ENCODE results near the gene FAM25A.
A peak's percentile ranks its signal among the peaks of the same experiment; 100 is the strongest.
"Not testable (repeated sequence)": the region's sequence is repeated elsewhere in the genome, so short reads cannot be mapped to it uniquely, and the experiment has no call there.

The FAM25A gene

DNA sequence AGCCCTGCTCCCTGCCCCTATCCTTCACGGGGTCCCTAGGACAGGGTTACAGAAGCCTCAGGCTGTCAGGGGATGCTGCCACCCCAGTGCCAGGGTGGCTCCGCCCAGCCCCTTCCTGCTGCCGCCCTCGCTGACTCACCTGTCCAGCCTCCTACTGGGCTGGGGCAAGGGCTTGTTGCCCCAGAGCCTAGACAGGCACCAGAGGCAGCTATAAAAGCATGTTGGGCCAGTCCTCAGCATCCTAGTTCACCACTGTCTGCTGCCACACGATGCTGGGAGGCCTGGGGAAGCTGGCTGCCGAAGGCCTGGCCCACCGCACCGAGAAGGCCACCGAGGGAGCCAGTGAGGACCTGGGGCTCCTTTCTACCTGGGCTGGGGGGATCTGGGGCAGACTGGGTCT lies at the start of gene FAM25A:
Gene FAM25A, plus strand, starts transcription at position 239 of the 400 bp plus-strand sequence. Its CDS starts 31 bp downstream, at position 270.
- not testable (repeated sequence) for DNase-seq (ENCODE audit: low read depth)

GRCh38 chr10:86970982-86971231 lies 49.2 kb upstream of the FAM25A start:
- no peak for DNase-seq (ENCODE audit: low read depth)

DNA sequence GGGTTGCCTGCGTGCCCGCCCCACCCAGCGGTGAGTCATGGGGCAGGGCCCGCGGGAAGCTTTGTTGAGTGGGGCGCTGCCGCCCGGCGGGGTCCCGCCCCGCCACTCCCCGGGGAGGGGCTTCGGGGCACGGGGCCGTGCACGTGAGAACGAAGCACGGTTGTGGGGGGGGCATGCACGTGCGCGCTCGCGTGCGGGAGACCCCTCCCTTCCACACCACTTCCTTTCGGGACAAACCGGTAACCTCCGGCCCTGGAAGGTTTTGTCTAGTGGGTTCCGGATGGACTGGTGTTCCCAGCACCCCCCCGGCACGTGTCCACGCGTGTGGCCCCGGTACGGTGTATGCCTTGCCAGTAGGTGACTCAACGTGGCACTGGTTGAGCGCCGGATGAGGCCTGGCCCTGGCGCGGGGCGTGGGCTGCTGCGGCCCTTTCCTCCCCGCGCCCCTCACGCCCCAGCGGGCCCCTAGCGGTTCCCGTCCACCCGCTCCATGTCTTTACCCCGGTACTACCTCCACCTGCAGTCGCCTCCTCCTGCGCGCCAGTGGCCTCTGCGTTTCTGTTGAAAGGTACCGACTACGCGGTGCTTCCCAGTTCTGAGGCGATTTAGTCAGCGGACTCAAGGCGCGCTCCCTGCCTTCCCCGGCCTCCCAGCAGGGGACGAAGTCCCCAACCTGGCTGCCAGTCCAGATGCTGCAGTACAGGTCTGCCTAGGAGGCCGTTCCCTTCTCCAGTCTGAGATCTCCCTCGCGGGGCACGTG lies 48.7 kb upstream of the FAM25A start:
- DNase-seq (ENCODE audit: low read depth), result peak; percentile 83

GRCh38 chr10:86972613-86973380 lies 47.3 kb upstream of the FAM25A start:
- no peak for DNase-seq (ENCODE audit: low read depth)

DNA sequence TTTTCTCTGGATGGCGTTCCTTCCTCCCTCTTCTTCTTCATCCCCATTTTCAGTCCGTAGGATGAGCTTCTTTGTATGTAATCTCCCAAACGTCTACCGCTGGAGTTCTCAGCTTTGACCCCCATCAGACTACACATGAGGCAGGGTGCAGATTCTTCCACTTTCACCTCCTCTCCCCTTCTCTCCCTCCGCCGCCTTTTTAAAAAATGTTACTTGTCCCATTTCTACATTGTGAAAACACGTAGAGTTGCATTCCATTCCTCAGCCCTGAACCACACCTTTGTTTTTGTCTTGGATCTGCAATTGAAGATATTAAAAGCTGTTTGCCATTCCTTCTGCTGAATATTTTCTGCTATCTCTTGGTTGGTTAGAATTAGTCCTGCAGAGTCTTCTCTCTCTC lies 45.6 kb upstream of the FAM25A start:
- DNase-seq (ENCODE audit: low read depth), result no peak

DNA sequence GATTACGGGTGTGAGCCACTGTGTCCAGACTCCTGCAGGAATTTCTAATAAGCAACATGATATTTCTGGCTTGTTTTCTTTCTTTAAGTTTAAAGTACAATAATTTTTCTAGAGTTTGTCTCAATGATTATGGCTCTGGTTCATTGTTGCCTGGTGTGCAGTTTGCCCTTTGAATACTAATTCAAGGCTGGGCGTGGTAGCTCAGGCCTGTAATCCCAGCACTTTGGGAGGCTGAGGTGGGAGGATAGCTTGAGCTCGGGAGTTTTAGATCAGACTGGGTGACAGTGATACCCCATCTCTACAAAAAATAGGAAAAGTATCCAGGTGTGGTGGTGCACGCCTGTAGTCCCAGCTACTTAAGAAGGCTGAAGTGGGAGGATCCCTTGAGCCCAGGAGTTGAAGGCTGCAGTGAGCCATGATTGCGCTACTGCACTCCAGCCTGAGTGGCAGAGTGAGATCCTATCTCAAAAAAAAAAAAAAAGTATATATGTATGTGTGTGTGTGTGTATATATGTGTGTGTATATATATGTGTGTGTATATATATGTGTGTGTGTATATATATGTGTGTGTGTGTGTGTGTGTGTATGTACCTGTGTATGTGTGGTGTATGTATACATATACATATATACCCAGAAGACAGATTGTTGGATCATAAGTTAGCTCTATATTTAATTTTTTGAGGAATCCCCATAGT lies 43.6 kb upstream of the FAM25A start:
- no peak for DNase-seq (ENCODE audit: low read depth)

GRCh38 chr10:86978457-86978856 lies 41.6 kb upstream of the FAM25A start:
- DNase-seq (ENCODE audit: low read depth), result not testable (repeated sequence)

DNA sequence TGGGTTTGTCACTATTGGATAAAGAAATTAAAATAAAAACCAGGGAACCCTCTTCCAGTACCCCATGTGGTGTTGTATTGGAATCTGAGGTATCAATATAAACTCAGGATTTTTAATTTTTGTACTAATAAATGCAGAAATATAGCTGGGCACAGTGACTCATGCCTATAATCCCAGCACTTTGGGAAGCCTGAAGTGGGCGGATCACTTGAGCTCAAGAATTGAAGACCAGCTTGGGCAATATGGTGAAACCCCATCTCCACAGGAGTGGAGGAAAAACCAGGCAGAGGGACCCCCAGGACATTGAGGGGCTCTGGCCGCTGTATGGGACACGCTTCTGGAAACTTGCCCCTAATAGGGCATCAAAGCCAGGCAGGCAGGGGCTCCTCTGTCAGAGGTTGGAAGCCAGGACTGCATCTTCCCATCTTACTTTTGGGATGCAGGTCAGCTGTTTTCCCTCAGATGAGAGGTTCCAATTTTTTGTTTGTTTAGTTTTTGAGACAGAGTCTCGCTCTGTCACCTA lies 40.7 kb upstream of the FAM25A start:
- DNase-seq (ENCODE audit: low read depth), result no peak

- DNase-seq (ENCODE audit: low read depth), result no peak
Observed at GRCh38 chr10:86979977-86980448, 40.1 kb upstream of the FAM25A start.

DNA sequence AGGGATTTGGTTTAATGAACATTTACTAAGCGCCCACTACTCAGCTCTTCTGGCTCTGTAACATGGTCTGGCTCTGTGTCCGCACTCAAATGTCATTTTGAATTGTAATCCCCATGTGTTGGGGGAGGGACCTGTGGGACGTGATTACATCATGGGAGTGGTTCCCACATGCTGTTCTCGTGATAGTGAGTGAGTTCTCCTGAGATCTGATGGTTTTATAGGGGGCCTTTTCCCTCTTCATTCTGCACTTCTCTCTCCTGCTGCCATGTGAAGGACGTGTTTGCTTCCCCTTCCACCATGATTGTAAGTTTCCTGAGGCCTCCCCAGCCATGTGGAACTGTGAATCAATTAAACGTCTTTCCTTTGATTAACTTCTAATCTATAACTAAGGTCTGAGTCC lies 39.1 kb upstream of the FAM25A start:
- DNase-seq (ENCODE audit: low read depth), result not testable (repeated sequence)

GRCh38 chr10:86981716-86982115 lies 38.4 kb upstream of the FAM25A start:
- no peak for DNase-seq (ENCODE audit: low read depth)

- not testable (repeated sequence) for DNase-seq (ENCODE audit: low read depth)
Observed at GRCh38 chr10:86984498-86984897, 35.6 kb upstream of the FAM25A start.

- DNase-seq (ENCODE audit: low read depth), result no peak
Observed at GRCh38 chr10:86988520-86988919, 31.6 kb upstream of the FAM25A start.

GRCh38 chr10:86991362-86991761 lies 28.7 kb upstream of the FAM25A start:
- not testable (repeated sequence) for DNase-seq (ENCODE audit: low read depth)

- no peak for DNase-seq (ENCODE audit: low read depth)
Observed at GRCh38 chr10:86992456-86992855, 27.6 kb upstream of the FAM25A start.

- DNase-seq (ENCODE audit: low read depth), result no peak
Observed at GRCh38 chr10:86992929-86993328, 27.2 kb upstream of the FAM25A start.

DNA sequence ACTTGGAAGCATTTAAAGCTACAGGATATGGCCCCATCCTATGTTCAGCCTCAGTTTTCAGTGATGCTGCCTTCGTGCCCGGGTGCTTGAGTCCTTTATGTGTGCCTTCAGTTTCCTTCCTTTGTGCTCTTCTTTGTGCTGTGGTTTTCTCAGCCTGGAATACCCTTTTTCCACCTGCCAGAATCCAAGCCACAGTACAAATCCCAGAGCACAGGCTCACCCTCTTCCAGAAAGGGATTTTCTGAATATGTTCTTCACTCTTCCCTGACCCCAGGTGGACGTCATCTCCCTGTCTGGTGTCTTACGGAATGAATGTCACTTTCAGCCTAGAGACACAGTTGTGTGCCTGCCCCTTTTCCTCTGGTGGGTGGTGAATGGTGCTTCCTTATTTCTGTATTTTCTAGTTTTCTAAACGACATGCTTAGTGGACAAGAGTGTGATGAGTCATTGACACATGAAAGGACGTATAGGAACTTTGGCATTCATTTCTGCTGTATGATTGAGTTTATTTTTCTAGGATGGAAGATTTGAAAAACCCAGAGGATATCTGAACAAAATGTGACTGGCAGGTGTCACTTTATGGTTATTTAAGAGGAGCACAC lies 20.2 kb upstream of the FAM25A start:
- DNase-seq (ENCODE audit: low read depth), result not testable (repeated sequence)

DNA sequence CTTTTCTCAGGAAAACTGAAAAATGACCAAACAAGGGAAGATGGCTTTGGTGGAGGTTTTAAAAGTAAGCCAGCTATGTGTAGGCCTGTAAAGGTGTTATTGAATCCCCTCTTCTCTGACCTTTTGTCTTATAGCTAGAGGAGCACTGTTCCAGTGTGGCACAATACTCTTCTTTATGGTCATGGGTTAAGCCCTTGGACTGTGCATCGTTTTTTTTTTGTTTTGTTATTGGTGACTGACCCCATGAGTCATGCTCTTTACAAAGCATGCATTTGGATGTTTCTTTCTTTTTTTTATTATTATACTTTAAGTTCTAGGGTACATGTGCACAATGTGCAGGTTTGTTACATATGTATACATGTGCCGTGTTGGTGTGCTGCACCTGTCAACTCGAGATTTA lies 19.6 kb upstream of the FAM25A start:
- no peak for DNase-seq (ENCODE audit: low read depth)

DNA sequence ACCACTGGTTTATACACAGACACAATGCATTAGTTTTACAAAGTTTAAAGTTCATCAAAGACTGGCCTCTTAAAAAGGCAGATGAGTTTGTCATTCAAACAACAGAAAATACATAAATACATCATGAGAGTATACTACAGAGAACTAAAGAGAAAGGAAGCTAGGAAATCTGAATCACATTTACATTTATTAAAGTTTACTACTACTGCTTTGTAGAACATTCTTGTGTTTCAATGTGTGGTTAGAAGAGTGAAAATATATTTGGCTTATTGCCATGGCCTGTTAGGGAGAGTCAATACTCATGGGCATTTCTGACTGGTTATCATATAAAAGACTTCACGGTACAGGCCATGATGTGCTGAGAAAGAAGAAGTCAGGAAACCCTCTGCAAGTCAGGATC lies 13.0 kb upstream of the FAM25A start:
- DNase-seq (ENCODE audit: low read depth), result not testable (repeated sequence)

DNA sequence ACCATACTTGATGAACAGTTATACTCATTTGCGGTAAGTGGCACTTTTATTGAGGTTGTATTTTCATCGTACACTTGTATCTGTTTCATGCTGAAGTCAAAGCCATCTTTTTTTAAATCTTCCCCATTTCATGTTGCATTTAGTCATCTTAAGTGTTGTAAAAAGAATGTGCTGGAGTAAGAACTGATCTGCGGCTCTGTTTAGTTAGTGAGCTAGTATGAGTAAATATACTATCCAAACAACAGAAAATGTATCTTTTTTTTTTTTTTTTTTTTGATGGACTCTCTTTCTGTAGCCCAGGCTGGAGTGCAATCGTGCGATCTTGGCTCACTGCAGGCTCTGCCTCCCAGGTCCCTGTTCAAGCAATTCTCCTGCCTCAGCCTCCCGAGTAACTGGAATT lies 12.4 kb upstream of the FAM25A start:
- DNase-seq (ENCODE audit: low read depth), result not testable (repeated sequence)

DNA sequence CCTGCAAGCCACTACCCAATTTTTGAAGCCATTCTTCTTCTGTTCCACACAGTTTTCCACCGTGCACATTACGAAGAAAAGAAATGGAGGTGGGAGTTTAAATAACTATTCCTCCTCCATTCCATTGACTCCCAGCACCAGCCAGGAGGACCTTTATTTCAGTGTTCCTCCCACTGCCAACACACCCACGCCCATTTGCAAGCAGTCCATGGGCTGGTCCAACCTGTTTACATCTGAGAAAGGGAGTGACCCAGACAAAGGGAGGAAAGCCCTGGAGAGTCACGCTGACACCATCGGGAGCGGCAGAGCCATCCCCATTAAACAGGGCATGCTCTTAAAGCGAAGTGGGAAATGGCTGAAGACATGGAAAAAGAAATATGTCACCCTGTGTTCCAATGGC lies 11.8 kb upstream of the FAM25A start:
- not testable (repeated sequence) for DNase-seq (ENCODE audit: low read depth)

DNA sequence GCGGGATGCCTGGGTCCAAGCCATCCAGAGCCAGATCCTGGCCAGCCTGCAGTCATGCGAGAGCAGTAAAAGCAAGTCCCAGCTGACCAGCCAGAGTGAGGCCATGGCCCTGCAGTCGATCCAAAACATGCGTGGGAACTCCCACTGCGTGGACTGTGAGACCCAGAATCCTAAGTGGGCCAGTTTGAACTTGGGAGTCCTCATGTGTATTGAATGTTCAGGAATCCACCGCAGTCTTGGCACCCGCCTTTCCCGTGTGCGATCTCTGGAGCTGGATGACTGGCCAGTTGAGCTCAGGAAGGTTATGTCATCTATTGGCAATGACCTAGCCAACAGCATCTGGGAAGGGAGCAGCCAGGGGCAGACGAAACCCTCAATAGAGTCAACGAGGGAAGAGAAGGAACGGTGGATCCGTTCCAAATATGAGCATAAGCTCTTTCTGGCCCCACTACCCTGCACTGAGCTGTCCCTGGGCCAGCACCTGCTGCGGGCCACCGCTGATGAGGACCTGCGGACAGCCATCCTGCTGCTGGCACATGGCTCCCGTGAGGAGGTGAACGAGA lies 10.9 kb upstream of the FAM25A start:
- DNase-seq (ENCODE audit: low read depth), result not testable (repeated sequence)
